Ishikawa (cell line): ENCODE data around the gene ATXN10.

Experiments
- CEBPB ChIP-seq: IDR thresholded peaks from 2 replicates; pipeline ENCODE4 v1.6.1; 2012
- CREB1 ChIP-seq: IDR thresholded peaks from 2 replicates; pipeline ENCODE4 v1.6.1; 2012; ENCODE audit warnings: low read depth
- EGR1 ChIP-seq: IDR thresholded peaks from 2 replicates; pipeline ENCODE4 v1.6.1; 2012
- EP300 ChIP-seq: IDR thresholded peaks from 2 replicates; pipeline ENCODE4 v1.6.1; 2012; ENCODE audit warnings: borderline replicate concordance
- FOXM1 ChIP-seq: IDR thresholded peaks from 2 replicates; pipeline ENCODE4 v1.6.1; 2012; ENCODE audit warnings: low read depth, borderline replicate concordance
- NFIC ChIP-seq: IDR thresholded peaks from 2 replicates; pipeline ENCODE4 v1.6.1; 2012
- RAD21 ChIP-seq: IDR thresholded peaks from 2 replicates; pipeline ENCODE4 v1.6.1; 2012; ENCODE audit warnings: low read depth
- TAF1 ChIP-seq: IDR thresholded peaks from 2 replicates; pipeline ENCODE4 v1.6.1; 2012; ENCODE audit warnings: low read depth, mild to moderate bottlenecking
- TCF12 ChIP-seq: IDR thresholded peaks from 2 replicates; pipeline ENCODE4 v1.6.1; 2012; ENCODE audit warnings: low read depth
- TEAD4 ChIP-seq: IDR thresholded peaks from 2 replicates; pipeline ENCODE4 v1.6.1; 2012
- YY1 ChIP-seq: IDR thresholded peaks from 2 replicates; pipeline ENCODE4 v1.6.1; 2012; ENCODE audit warnings: low read depth
- ZBTB7A ChIP-seq: IDR thresholded peaks from 2 replicates; pipeline ENCODE4 v1.6.1; 2012; ENCODE audit warnings: low read depth
- TF ChIP-seq, protein P1 (sequence below): IDR thresholded peaks from 2 replicates; pipeline ENCODE4 v1.6.1; 2012; ENCODE audit warnings: low read depth, mild to moderate bottlenecking
- TF ChIP-seq, protein P2 (sequence below): IDR thresholded peaks from 2 replicates; pipeline ENCODE4 v1.6.1; 2012
- TF ChIP-seq, protein P3 (sequence below): IDR thresholded peaks from 2 replicates; pipeline ENCODE4 v1.6.1; 2012

The ATXN10 gene

DNA sequence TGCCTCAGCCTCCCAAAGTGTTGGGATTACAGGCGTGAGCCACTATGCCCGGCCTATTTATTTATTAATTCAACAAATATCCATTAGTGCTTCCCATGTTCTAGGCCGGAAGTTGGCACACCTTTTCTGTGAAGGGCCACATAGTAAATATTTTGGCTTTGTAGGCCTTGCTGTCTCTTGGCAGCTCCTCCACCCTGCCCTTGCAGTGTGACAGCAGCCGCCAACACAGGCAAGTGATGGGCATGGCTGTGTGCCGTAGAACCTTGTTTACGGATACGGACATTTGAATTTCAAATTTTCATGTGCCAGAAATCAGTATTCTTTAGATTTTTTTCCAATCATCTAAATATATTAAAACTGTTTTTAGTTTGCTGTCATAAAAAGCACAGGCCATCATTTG is 165.9 kb downstream of the ATXN10 start:
- no peak for TF ChIP-seq EGR1
- TF ChIP-seq, protein P1, sequence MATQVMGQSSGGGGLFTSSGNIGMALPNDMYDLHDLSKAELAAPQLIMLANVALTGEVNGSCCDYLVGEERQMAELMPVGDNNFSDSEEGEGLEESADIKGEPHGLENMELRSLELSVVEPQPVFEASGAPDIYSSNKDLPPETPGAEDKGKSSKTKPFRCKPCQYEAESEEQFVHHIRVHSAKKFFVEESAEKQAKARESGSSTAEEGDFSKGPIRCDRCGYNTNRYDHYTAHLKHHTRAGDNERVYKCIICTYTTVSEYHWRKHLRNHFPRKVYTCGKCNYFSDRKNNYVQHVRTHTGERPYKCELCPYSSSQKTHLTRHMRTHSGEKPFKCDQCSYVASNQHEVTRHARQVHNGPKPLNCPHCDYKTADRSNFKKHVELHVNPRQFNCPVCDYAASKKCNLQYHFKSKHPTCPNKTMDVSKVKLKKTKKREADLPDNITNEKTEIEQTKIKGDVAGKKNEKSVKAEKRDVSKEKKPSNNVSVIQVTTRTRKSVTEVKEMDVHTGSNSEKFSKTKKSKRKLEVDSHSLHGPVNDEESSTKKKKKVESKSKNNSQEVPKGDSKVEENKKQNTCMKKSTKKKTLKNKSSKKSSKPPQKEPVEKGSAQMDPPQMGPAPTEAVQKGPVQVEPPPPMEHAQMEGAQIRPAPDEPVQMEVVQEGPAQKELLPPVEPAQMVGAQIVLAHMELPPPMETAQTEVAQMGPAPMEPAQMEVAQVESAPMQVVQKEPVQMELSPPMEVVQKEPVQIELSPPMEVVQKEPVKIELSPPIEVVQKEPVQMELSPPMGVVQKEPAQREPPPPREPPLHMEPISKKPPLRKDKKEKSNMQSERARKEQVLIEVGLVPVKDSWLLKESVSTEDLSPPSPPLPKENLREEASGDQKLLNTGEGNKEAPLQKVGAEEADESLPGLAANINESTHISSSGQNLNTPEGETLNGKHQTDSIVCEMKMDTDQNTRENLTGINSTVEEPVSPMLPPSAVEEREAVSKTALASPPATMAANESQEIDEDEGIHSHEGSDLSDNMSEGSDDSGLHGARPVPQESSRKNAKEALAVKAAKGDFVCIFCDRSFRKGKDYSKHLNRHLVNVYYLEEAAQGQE: no peak
- TF ChIP-seq CREB1: no peak
- TF ChIP-seq NFIC: no peak
- TF ChIP-seq YY1: no peak
- no peak for TF ChIP-seq RAD21
- TF ChIP-seq, protein P2, sequence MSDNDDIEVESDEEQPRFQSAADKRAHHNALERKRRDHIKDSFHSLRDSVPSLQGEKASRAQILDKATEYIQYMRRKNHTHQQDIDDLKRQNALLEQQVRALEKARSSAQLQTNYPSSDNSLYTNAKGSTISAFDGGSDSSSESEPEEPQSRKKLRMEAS: no peak
- TF ChIP-seq FOXM1: no peak
- TF ChIP-seq, protein P3, sequence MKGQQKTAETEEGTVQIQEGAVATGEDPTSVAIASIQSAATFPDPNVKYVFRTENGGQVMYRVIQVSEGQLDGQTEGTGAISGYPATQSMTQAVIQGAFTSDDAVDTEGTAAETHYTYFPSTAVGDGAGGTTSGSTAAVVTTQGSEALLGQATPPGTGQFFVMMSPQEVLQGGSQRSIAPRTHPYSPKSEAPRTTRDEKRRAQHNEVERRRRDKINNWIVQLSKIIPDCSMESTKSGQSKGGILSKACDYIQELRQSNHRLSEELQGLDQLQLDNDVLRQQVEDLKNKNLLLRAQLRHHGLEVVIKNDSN: no peak
- TF ChIP-seq ZBTB7A: no peak
- no peak for TF ChIP-seq TCF12
- TF ChIP-seq TAF1: no peak
- no peak for TF ChIP-seq TEAD4
- no peak for TF ChIP-seq EP300
- no peak for TF ChIP-seq CEBPB

DNA sequence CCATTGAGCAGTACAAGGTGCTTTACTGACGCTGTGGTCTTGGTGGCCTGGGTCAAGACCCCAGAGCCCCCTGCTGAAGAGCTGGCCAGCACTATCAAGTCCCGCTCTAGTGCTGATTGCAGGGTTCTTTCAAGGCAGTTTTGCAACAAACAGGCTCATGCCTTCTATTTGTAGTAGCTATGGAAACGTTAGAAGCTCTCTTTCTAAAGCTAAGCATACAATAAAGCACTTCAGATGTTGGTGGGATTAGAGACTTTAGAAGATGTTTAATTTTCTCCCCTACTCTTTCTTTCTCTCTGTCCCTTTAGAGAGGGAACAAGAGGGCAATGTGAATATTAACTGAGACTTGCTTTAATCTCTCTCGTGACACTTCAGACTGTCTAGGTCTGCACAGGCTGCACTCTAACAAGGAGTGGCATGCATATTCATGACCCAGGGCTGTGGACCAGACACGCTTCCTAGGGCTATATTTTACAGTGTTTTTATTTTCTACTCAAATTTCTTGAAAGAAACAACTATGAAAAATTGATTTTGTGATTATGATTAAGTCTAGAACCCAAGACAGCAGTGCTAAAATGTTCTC is 166.8 kb downstream of the ATXN10 start:
- TF ChIP-seq TCF12: no peak
- no peak for TF ChIP-seq ZBTB7A
- TF ChIP-seq FOXM1: no peak
- no peak for TF ChIP-seq EP300

DNA sequence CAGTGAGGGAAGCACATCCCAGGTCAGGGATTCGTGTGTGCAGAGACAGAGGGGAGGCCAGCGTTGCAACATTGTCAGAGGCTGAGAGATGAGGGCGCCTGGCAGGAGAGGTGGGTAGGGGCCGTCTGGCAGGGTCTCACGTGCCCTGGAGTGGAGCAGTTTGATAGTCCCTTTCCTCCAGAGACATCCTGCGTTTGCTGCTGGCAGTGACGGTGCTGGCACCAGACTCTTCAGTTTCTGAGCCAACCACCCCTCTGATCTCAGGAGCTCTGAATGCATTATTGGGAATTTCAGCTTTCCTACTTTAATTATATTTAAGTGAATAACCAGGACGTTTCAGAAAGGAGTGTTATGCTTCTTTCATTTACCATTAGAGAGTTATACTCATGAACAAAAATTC is 168.8 kb downstream of the ATXN10 start:
- TF ChIP-seq, protein P1: no peak
- TF ChIP-seq, protein P2: no peak
- TF ChIP-seq, protein P3: no peak
- TF ChIP-seq CEBPB (no peak), EP300 (no peak)

DNA sequence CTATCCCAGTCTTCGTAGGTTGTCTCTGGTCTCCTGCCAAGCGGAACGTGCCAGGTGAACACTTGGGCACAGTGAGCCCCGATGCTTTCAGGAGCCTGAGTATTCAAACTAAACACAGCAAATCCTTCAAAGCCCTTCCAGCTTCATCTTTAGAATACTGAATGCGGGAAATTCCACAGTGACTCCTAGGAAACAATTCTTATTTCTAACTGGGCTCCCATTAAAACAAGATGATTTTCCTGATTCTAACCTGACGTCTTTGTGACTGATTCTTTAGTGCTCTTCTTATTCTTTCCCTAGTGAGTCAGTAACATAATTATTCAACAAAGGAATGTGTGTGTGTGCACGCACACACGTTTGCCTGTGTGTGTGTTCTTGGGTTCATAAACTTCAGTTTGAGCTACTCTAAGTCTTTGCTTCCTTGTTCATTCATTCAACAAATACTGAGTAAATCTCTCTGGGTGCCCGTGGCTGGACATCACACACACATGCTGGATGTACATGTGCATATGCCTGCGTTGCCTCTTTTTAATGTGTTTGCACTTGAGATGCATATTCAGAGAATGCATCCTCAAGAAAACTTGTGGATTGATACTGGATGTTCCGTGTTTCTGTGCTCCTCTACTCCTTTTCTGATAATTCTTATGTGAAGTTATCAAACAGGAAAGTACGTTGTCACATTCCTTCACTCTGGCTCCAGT is 170.8 kb downstream of the ATXN10 start:
- TF ChIP-seq, protein P2: no peak
- TF ChIP-seq CEBPB (no peak), ZBTB7A (no peak), NFIC (no peak), RAD21 (no peak), YY1 (no peak), FOXM1 (no peak), EGR1 (no peak), EP300 (no peak), TCF12 (no peak), TEAD4 (no peak), TAF1 (no peak), CREB1 (no peak)
- TF ChIP-seq, protein P3: no peak
- TF ChIP-seq, protein P1: no peak
